Caco-2 (cell line): ENCODE data around the gene RPL19. TPM values are rescaled to one million over a fixed set of nuclear protein-coding genes. Genes with fewer than 3 reads are reported as not detected.

ENCODE experiments used
- BruUV-seq: library from RNA; stranded (reverse); fragments of 400-500 nt; replicated peaks from 2 replicates; lab custom pipeline; 2021; lab: Mats Ljungman, UMichigan
- CTCF ChIA-PET: fragments of 300-600 bp; sonication (Branson Sonifier 250); formaldehyde crosslinking; loops from one replicate; lab custom pipeline; 2022; ENCODE audit warnings: antibody characterized with exemption; lab: Charles Lee
- POLR2A ChIA-PET: fragments of 300-600 bp; sonication (Branson Sonifier 250); formaldehyde crosslinking; loops from one replicate; lab custom pipeline; 2022; ENCODE audit warnings: antibody characterized with exemption; lab: Charles Lee
- DNase-seq, 2 experiments: peaks; one replicate each; pipeline versions ENCODE4 v3.0.0 to v3.0.0-alpha.2; 2020 to 2022
- H3K27me3 ChIP-seq: replicated peaks from 2 replicates; pipeline ENCODE4 v1.6.0; 2011; ENCODE audit warnings: low read length; ENCODE audit not compliant: control insufficient read depth, insufficient read depth
- H3K36me3 ChIP-seq: 2 replicates; pipeline ENCODE4 v1.5.1; 2011; ENCODE audit warnings: low read length; ENCODE audit not compliant: control insufficient read depth, insufficient read depth
- H3K4me1 ChIP-seq: fragments of 250-450 bp; sonication (Bioruptor Pico); 2 replicates; pipeline ENCODE4 v1.5.1; 2020; ENCODE audit warnings: mild to moderate bottlenecking
- H3K4me3 ChIP-seq: 2 replicates; pipeline ENCODE4 v1.5.1; 2011; ENCODE audit warnings: low read depth, mild to moderate bottlenecking, control low read depth, low read length
- H3K9me3 ChIP-seq: fragments of 250-450 bp; sonication (Bioruptor Pico); 2 replicates; pipeline ENCODE4 v1.5.1; 2020; ENCODE audit warnings: mild to moderate bottlenecking, moderate library complexity
- H3K27ac Mint-ChIP-seq: one replicate; pipeline ENCODE4 v1.8.0; 2022; ENCODE audit warnings: mixed read lengths; ENCODE audit not compliant: unreplicated experiment
- H3K27me3 Mint-ChIP-seq: one replicate; pipeline ENCODE4 v1.8.0; 2022; ENCODE audit warnings: mixed read lengths; ENCODE audit not compliant: insufficient read depth, unreplicated experiment
- H3K36me3 Mint-ChIP-seq: one replicate; pipeline ENCODE4 v1.8.0; 2022; ENCODE audit warnings: mild to moderate bottlenecking, mixed read lengths; ENCODE audit not compliant: insufficient read depth, unreplicated experiment
- H3K4me1 Mint-ChIP-seq: one replicate; pipeline ENCODE4 v1.8.0; 2022; ENCODE audit warnings: low read depth, mixed read lengths; ENCODE audit not compliant: unreplicated experiment
- H3K4me3 Mint-ChIP-seq: one replicate; pipeline ENCODE4 v1.8.0; 2022; ENCODE audit warnings: mild to moderate bottlenecking, moderate library complexity, mixed read lengths; ENCODE audit not compliant: unreplicated experiment
- H3K9me3 Mint-ChIP-seq: one replicate; pipeline ENCODE4 v1.8.0; 2022; ENCODE audit warnings: mixed read lengths; ENCODE audit not compliant: unreplicated experiment
- intact Hi-C: fragments of 100-400 bp; cut with micrococcal nuclease; formaldehyde crosslinking; loops from one replicate; pipeline ENCODE4 v1.10.0; 2022; ENCODE audit not compliant: unreplicated experiment
- total RNA-seq: library from RNA; stranded (reverse); gene quantifications from 2 replicates; pipeline ENCODE4 v1.2.3, GENCODE V29; 2022
- TF ChIP-seq, protein P1 (sequence below), 2 experiments: fragments of 200-600 bp in 1 of 2; IDR thresholded peaks; 1 replicate in 1 of 2; 2 replicates in 1 of 2; pipeline versions ENCODE4 v1.5.1 to v1.8.0; 2011 to 2022; ENCODE audit warnings: antibody characterized with exemption in 1 of 2, control low read depth in 1 of 2, inconsistent platforms in 1 of 2, low read depth in 1 of 2, low read length in 1 of 2, mild to moderate bottlenecking in 1 of 2, moderate library complexity in 1 of 2; ENCODE audit not compliant: insufficient read depth in 1 of 2, severe bottlenecking in 1 of 2, unreplicated experiment in 1 of 2

Gene RPL19
- total RNA-seq, 1 experiment from 2014 or later = 1,825 TPM

DNA sequence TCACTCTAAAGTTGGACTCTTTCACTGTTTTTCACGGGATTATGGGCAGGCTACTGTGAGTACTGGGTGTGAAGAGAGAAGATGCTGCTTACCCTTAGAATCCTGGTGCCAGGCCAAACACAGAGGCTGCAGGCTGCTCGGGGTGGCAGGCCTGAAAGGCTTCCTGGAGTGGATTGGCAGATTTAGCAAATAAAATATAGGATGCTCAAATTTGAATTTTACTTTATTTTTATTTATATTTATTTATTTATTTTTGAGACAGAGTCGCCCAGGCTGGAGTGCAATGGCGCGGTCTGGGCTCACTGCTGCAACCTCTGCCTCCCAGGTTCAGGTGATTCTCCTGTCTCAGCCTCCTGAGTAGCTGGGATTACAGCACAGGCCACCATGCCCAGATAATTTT, 40.5 kb downstream of the RPL19 start:
- no peaks in the 10 kb centered on the region for H3K4me1 ChIP-seq
- Mint-ChIP-seq H3K27me3 (no peaks in the 10 kb centered on the region), H3K9me3 (no peaks in the 10 kb centered on the region), H3K4me1 (no peaks in the 10 kb centered on the region), H3K36me3 (no peaks in the 10 kb centered on the region), H3K4me3 (no peak overlapping the region), H3K27ac (no peak overlapping the region)
- H3K9me3 ChIP-seq = no peaks in the 10 kb centered on the region
- TF ChIP-seq, protein P1, sequence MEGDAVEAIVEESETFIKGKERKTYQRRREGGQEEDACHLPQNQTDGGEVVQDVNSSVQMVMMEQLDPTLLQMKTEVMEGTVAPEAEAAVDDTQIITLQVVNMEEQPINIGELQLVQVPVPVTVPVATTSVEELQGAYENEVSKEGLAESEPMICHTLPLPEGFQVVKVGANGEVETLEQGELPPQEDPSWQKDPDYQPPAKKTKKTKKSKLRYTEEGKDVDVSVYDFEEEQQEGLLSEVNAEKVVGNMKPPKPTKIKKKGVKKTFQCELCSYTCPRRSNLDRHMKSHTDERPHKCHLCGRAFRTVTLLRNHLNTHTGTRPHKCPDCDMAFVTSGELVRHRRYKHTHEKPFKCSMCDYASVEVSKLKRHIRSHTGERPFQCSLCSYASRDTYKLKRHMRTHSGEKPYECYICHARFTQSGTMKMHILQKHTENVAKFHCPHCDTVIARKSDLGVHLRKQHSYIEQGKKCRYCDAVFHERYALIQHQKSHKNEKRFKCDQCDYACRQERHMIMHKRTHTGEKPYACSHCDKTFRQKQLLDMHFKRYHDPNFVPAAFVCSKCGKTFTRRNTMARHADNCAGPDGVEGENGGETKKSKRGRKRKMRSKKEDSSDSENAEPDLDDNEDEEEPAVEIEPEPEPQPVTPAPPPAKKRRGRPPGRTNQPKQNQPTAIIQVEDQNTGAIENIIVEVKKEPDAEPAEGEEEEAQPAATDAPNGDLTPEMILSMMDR (IDR thresholded peaks at IDR 0.05; ENCODE audit: insufficient read depth in 1 of 2, low read depth in 1 of 2, low read length in 1 of 2, severe bottlenecking in 1 of 2, unreplicated experiment in 1 of 2) = no peak
- no peaks in the 10 kb centered on the region for H3K27me3 ChIP-seq
- no peak overlapping the region for H3K4me3 ChIP-seq
- intact Hi-C loops = no loop called here
- H3K36me3 ChIP-seq = no peaks in the 10 kb centered on the region
- BruUV-seq = no TSS peak
- ChIA-PET POLR2A (interaction anchor here (1.2 kb wide), 1 partner anchor 41 kb away, joined by 3 read pairs; the partner anchor contains the start of gene RPL19), CTCF (no interaction called here)
- no peak for DNase-seq

DNA sequence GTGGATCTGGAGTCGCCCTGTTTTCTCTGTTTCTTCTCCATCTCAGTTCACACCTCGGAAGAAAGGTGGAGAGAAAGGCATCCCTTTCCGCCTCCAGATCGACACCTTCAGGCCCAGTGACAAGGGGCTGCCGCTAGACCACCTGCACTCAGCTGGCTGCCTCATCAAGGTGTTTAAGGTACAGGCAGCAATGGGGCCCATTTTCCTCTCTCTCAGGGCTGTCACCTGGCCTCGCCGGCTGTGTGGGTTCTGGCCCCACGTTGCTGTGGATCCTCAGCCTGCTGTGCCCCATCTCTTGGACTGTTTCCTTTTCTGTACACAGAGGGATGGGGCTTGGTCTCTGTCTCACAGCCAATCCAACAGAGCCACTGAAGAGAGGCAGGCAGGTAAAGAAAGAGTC, 43.1 kb downstream of the RPL19 start:
- Mint-ChIP-seq H3K36me3 (no peaks in the 10 kb centered on the region), H3K27me3 (no peaks in the 10 kb centered on the region), H3K4me3 (no peak overlapping the region), H3K9me3 (no peaks in the 10 kb centered on the region), H3K27ac (no peak overlapping the region), H3K4me1 (no peaks in the 10 kb centered on the region)
- no peak overlapping the region for H3K4me3 ChIP-seq
- DNase-seq = no peak
- BruUV-seq = no TSS peak
- no peaks in the 10 kb centered on the region for H3K4me1 ChIP-seq
- ChIA-PET CTCF (interaction anchor here (0.6 to 7.1 kb wide), 5 partner anchors 17 to 146 kb away, joined by 3 to 123 read pairs (median 4); no protein-coding TSS in a partner anchor), POLR2A (no interaction called here)
- TF ChIP-seq, protein P1 (IDR thresholded peaks at IDR 0.05; ENCODE audit: insufficient read depth in 1 of 2, low read depth in 1 of 2, low read length in 1 of 2, severe bottlenecking in 1 of 2, unreplicated experiment in 1 of 2) = no peak
- H3K9me3 ChIP-seq = no peaks in the 10 kb centered on the region
- H3K27me3 ChIP-seq = no peaks in the 10 kb centered on the region
- no peaks in the 10 kb centered on the region for H3K36me3 ChIP-seq
- intact Hi-C loops = no loop called here

DNA sequence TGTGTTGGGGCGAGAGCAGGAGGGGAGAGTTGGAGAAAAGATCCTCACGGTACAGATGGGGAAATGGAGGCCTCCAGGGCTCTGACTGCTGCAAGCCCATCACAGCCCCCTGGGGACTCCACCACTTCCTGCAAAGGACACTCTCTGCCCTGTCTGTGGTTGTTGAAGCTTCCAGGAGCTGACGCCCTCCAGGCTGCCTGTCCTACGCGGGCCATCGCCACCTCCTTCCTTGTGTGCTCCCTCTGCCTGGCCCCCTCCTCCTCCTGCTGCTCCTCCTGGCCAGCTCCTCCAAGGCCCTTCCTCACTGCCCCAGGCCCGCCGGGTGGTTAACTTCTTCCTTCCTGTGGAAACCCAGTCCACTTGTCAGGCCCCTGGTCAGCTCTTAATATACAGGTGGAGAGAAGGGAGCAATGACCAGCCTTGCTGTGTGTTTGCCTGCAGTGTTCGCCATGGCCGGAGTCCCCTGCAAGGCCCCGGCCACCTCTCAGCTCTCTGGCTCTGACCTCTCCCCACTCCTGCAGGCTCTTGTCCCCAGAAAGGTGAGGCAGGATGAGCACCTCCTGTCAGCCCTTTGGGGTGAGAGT, 44.0 kb downstream of the RPL19 start:
- no TSS peak for BruUV-seq
- H3K4me1 Mint-ChIP-seq = no peaks in the 10 kb centered on the region
- no peaks in the 10 kb centered on the region for H3K9me3 Mint-ChIP-seq
- no peak overlapping the region for H3K4me3 Mint-ChIP-seq
- H3K27me3 Mint-ChIP-seq = no peaks in the 10 kb centered on the region
- intact Hi-C loops = loop anchor here (1.0 kb wide), 3 partner anchors 9 to 261 kb away; no protein-coding TSS in a partner anchor
- no peaks in the 10 kb centered on the region for H3K36me3 Mint-ChIP-seq
- CTCF ChIA-PET = interaction anchor here (0.6 to 7.1 kb wide), 23 partner anchors 9 to 455 kb away, joined by 3 to 123 read pairs (median 5); partner anchors contain the start of genes FBXL20, RPL19 and STAC2
- Histone ChIP-seq H3K4me3 (no peak overlapping the region), H3K27me3 (no peaks in the 10 kb centered on the region), H3K36me3 (no peaks in the 10 kb centered on the region; the same call in 1 of the 2 replicates), H3K4me1 (no peaks in the 10 kb centered on the region), H3K9me3 (no peaks in the 10 kb centered on the region)
- POLR2A ChIA-PET = interaction anchor here (0.6 to 1.0 kb wide), 3 partner anchors 38 to 217 kb away, joined by 3 to 4 read pairs (median 4); partner anchors contain the start of genes CDK12 and RPL19
- no peak for DNase-seq
- H3K27ac Mint-ChIP-seq = no peak overlapping the region
- TF ChIP-seq, protein P1 (IDR thresholded peaks at IDR 0.05; ENCODE audit: insufficient read depth in 1 of 2, low read depth in 1 of 2, low read length in 1 of 2, severe bottlenecking in 1 of 2, unreplicated experiment in 1 of 2) = no peak
